Adrenal gland (tissue), 12 donors: ENCODE results near the gene CPNE9. TPM values are rescaled to one million over a fixed set of nuclear protein-coding genes. Genes with fewer than 3 reads are reported as not detected.

Experiments used
- DNase-seq, 7 donors: peaks; one replicate each; pipeline ENCODE4 v3.0.0-alpha.2; 2019 to 2020
- H3K27ac ChIP-seq, 5 donors: fragments of 200-600 bp; sonication (generic) in 4 of 5; 1 replicate in 3 of 5; 2 replicates in 2 of 5; pipeline versions ENCODE4 v1.5.1 to v1.8.0; 2016 to 2020; ENCODE audit warnings: mild to moderate bottlenecking in 1 of 5
- H3K27me3 ChIP-seq: fragments of 200-600 bp; 2 replicates; pipeline ENCODE4 v1.8.0; 2021
- H3K36me3 ChIP-seq, 2 donors: fragments of 200-600 bp; replicated peaks in 1 of 2; 1 replicate in 1 of 2; 2 replicates in 1 of 2; pipeline versions ENCODE4 v1.5.1 to v1.8.0; 2018 to 2022
- H3K4me1 ChIP-seq, 2 donors: fragments of 200-600 bp; replicated peaks in 1 of 2; 1 replicate in 1 of 2; 2 replicates in 1 of 2; pipeline versions ENCODE4 v1.5.1 to v1.8.0; 2018 to 2021
- H3K4me3 ChIP-seq, 4 donors: fragments of 200-600 bp; sonication (generic) in 3 of 4; one replicate each; pipeline ENCODE4 v1.5.1; 2016 to 2018
- H3K9me3 ChIP-seq, 3 donors: fragments of 200-600 bp; sonication (generic) in 1 of 3; replicated peaks in 1 of 3; 1 replicate in 2 of 3; 2 replicates in 1 of 3; pipeline versions ENCODE4 v1.5.1 to v1.8.0; 2016 to 2021
- CTCF ChIP-seq, 6 experiments: fragments of 450-650 bp in 4 of 6; fragments of 200-600 bp in 2 of 6; sonication (generic) in 1 of 6; IDR thresholded peaks; 1 replicate in 5 of 6; 2 replicates in 1 of 6; pipeline versions ENCODE4 v1.5.1 to v1.8.0; 2016 to 2021; ENCODE audit warnings: antibody characterized with exemption in 6 of 6, mild to moderate bottlenecking in 2 of 6, moderate library complexity in 1 of 6
- POLR2A ChIP-seq, 2 donors: fragments of 450-650 bp; IDR thresholded peaks; one replicate each; pipeline ENCODE4 v1.6.1; 2017; ENCODE audit warnings: antibody characterized with exemption in 2 of 2, mild to moderate bottlenecking in 2 of 2, moderate library complexity in 1 of 2
- WGBS, 4 donors: extraction: QIAGEN DNeasy Blood & Tissue Kit in 2 of 4; methylation state at CpG; one replicate each; pipeline versions ENCODE4 v1.1.5 to v1.1.7; 2013 to 2017; 5-methylcytosine and 5-hydroxymethylcytosine counted together
- intact Hi-C, 2 donors: fragments of 100-400 bp; cut with DNase I; formaldehyde crosslinking; loops; one replicate each; pipeline versions ENCODE4 v1.14.1 to v1.15.0; 2022 to 2023
- polyA plus RNA-seq, 3 donors: library from polyadenylated mRNA; stranded (reverse); fragments of 200-250 nt in 2 of 3; fragments of 350-450 nt in 1 of 3; fragmentation: Illumina TruSeq in 1 of 3; extraction: RNeasy Lipid Tissue Mini Kit (QIAGEN cat#74804) in 1 of 3; gene quantifications; one replicate each; pipeline ENCODE4 v1.2.3, GENCODE V29; 2013 to 2014
- total RNA-seq, 9 donors: library from RNA; depleted of rRNA in 4 of 9; stranded (reverse); fragments of >200 nt in 4 of 9; fragments of 120-200 nt in 1 of 9; fragmentation: NEBNext Ultra II Directional in 1 of 9; extraction: Animal tissue kit (Norgen Biotek cat#: 25700) in 1 of 9; gene quantifications; one replicate each; pipeline versions ENCODE4 v1.1.0 to v1.2.4, GENCODE V29; 2013 to 2023
- donor health status: healthy with polysubstance abuse.
- donor health status: Bipolar disorder and iron deficiency.
- donor health status: DM: yes; HTN: yes; CAD: no.
- donor health status: DM: no; HTN: no; CAD: no.
- donor health status: DM: no; HTN: no; CAD: no.
- donor health status: DM: yes; HTN: yes; CAD: no.

The CPNE9 gene
- total and polyA plus RNA-seq, 12 donors, result 0.11 to 9.2 (median 1.5) TPM; not detected in 1

GRCh38 chr3:9683426-9683825, 20.2 kb upstream of the CPNE9 start:
- peaks cover 11 to 28% of the 10 kb centered on the region in 2 donors for H3K4me1 ChIP-seq
- H3K36me3 ChIP-seq, result peaks cover 0 to 97% of the 10 kb centered on the region in 2 donors
- no peak overlapping the region for H3K27ac ChIP-seq
- H3K27me3 ChIP-seq, result no peaks in the 10 kb centered on the region
- no peaks in the 10 kb centered on the region for H3K9me3 ChIP-seq
- WGBS, 4 donors, result 88 to 93% (median 90%) methylated on average over 3 of the region's 3 CpGs
- intact Hi-C loops, result loop anchor here in 1 of 2 donors (10.0 kb wide), 1 partner anchor 179 kb away; no protein-coding TSS in a partner anchor
- no peak overlapping the region for H3K4me3 ChIP-seq
- no peak for DNase-seq
- TF ChIP-seq CTCF (IDR thresholded peaks at IDR 0.05), result no peak
- TF ChIP-seq POLR2A (IDR thresholded peaks at IDR 0.05), result no peak

- H3K4me1 ChIP-seq, result peaks cover 4 to 15% of the 10 kb centered on the region in 2 donors
- TF ChIP-seq CTCF (IDR thresholded peaks at IDR 0.05) (no peak), POLR2A (IDR thresholded peaks at IDR 0.05) (no peak)
- no peak overlapping the region for H3K27ac ChIP-seq
- no peak overlapping the region for H3K4me3 ChIP-seq
- no peaks in the 10 kb centered on the region for H3K27me3 ChIP-seq
- peak in 1 of 7 donors; percentile 9 for DNase-seq
- 88 to 93% (median 92%) methylated on average over 14 to 18 of the region's 18 CpGs for WGBS, 4 donors
- no peaks in the 10 kb centered on the region for H3K9me3 ChIP-seq
- intact Hi-C loops, result loop anchor here in 1 of 2 donors (10.0 kb wide), 1 partner anchor 181 kb away; no protein-coding TSS in a partner anchor
- peaks cover 0 to 97% of the 10 kb centered on the region in 2 donors for H3K36me3 ChIP-seq
Measured at GRCh38 chr3:9685216-9686049, 18.2 kb upstream of the CPNE9 start.

GRCh38 chr3:9686050-9686550, 17.5 kb upstream of the CPNE9 start:
- 91 to 94% (median 93%) methylated on average over 9 of the region's 9 CpGs for WGBS, 4 donors
- TF ChIP-seq POLR2A (IDR thresholded peaks at IDR 0.05) (no peak), CTCF (IDR thresholded peaks at IDR 0.05) (no peak)
- Histone ChIP-seq H3K4me1 (peaks cover 3 to 14% of the 10 kb centered on the region in 2 donors), H3K9me3 (no peaks in the 10 kb centered on the region), H3K27me3 (no peaks in the 10 kb centered on the region), H3K36me3 (peaks cover 0 to 97% of the 10 kb centered on the region in 2 donors), H3K4me3 (no peak overlapping the region), H3K27ac (no peak overlapping the region)
- intact Hi-C loops, result loop anchor here in 1 of 2 donors (10.0 kb wide), 1 partner anchor 181 kb away; no protein-coding TSS in a partner anchor
- no peak for DNase-seq

- Histone ChIP-seq H3K27me3 (no peaks in the 10 kb centered on the region), H3K36me3 (peaks cover 0 to 97% of the 10 kb centered on the region in 2 donors), H3K9me3 (no peaks in the 10 kb centered on the region), H3K27ac (no peak overlapping the region), H3K4me1 (peaks cover 0 to 8% of the 10 kb centered on the region in 2 donors), H3K4me3 (no peak overlapping the region)
- no peak for TF ChIP-seq CTCF (IDR thresholded peaks at IDR 0.05)
- no peak for TF ChIP-seq POLR2A (IDR thresholded peaks at IDR 0.05)
- DNase-seq, result peak in 1 of 7 donors; percentile 5
- 91 to 100% (median 94%) methylated on average over 2 to 3 of the region's 3 CpGs for WGBS, 4 donors
- intact Hi-C loops, result loop anchor here in 1 of 2 donors (10.0 kb wide), 1 partner anchor 182 kb away; no protein-coding TSS in a partner anchor
Measured at GRCh38 chr3:9686703-9687102, 16.9 kb upstream of the CPNE9 start.
